HUES48 (cell line): ENCODE measurements around the gene GRIA3.
"Not testable (repeated sequence)": the region's sequence is repeated elsewhere in the genome, so short reads cannot be mapped to it uniquely, and the experiment has no call there.

Source experiments
- H3K27ac ChIP-seq: one replicate; pipeline ENCODE4 v1.7.0; 2013; ENCODE audit warnings: low read depth, low read length, inconsistent platforms
- H3K27me3 ChIP-seq: 2 replicates; pipeline ENCODE4 v1.6.1; 2013; ENCODE audit warnings: mild to moderate bottlenecking, low read length; ENCODE audit not compliant: control insufficient read depth, insufficient read depth
- H3K36me3 ChIP-seq: 2 replicates; pipeline ENCODE4 v1.6.1; 2013; ENCODE audit warnings: low read length; ENCODE audit not compliant: control insufficient read depth, insufficient read depth
- H3K4me1 ChIP-seq: 2 replicates; pipeline ENCODE4 v1.6.1; 2013; ENCODE audit warnings: mild to moderate bottlenecking, low read length; ENCODE audit not compliant: control insufficient read depth, insufficient read depth
- H3K4me3 ChIP-seq: 2 replicates; pipeline ENCODE4 v1.5.1; 2013; ENCODE audit warnings: mild to moderate bottlenecking, low read depth, low read length
- H3K9ac ChIP-seq: 2 replicates; pipeline ENCODE4 v1.6.1; 2013; ENCODE audit warnings: mild to moderate bottlenecking, low read depth, low read length, moderate library complexity
- H3K9me3 ChIP-seq: 2 replicates; pipeline ENCODE4 v1.6.1; 2013; ENCODE audit warnings: low read length; ENCODE audit not compliant: control insufficient read depth, insufficient read depth

GRIA3 gene

GRCh38 chrX:123339221-123339905 is 155.3 kb downstream of the GRIA3 start:
- H3K27me3 ChIP-seq: no peaks in the 10 kb centered on the region
- H3K9ac ChIP-seq: no peak overlapping the region
- peaks cover 26% of the 10 kb centered on the region for H3K4me1 ChIP-seq
- H3K36me3 ChIP-seq: no peaks in the 10 kb centered on the region
- no peak overlapping the region for H3K4me3 ChIP-seq
- no peaks in the 10 kb centered on the region for H3K9me3 ChIP-seq
- no peak overlapping the region for H3K27ac ChIP-seq

GRCh38 chrX:123340696-123341095 is 156.6 kb downstream of the GRIA3 start:
- Histone ChIP-seq H3K4me3 (no peak overlapping the region), H3K36me3 (no peaks in the 10 kb centered on the region), H3K27ac (no peak overlapping the region), H3K9ac (no peak overlapping the region), H3K9me3 (no peaks in the 10 kb centered on the region), H3K4me1 (peaks cover 26% of the 10 kb centered on the region), H3K27me3 (no peaks in the 10 kb centered on the region)

GRCh38 chrX:123348468-123348867 is 164.4 kb downstream of the GRIA3 start:
- H3K4me1 ChIP-seq: peaks cover 22% of the 10 kb centered on the region
- no peaks in the 10 kb centered on the region for H3K9me3 ChIP-seq
- no peak overlapping the region for H3K4me3 ChIP-seq
- H3K36me3 ChIP-seq: no peaks in the 10 kb centered on the region
- H3K27me3 ChIP-seq: no peaks in the 10 kb centered on the region
- peak overlapping the region; percentile 36 for H3K27ac ChIP-seq
- no peak overlapping the region for H3K9ac ChIP-seq

GRCh38 chrX:123350226-123350625 is 166.1 kb downstream of the GRIA3 start:
- no peak overlapping the region for H3K4me3 ChIP-seq
- H3K9me3 ChIP-seq: no peaks in the 10 kb centered on the region
- no peaks in the 10 kb centered on the region for H3K27me3 ChIP-seq
- H3K27ac ChIP-seq: no peak overlapping the region
- peaks cover 22% of the 10 kb centered on the region for H3K4me1 ChIP-seq
- no peak overlapping the region for H3K9ac ChIP-seq
- H3K36me3 ChIP-seq: no peaks in the 10 kb centered on the region

GRCh38 chrX:123357941-123358340 is 173.9 kb downstream of the GRIA3 start:
- H3K27me3 ChIP-seq: no peaks in the 10 kb centered on the region; the same call in 1 of the 2 replicates
- H3K4me3 ChIP-seq: no peak overlapping the region
- H3K9ac ChIP-seq: no peak overlapping the region
- no peaks in the 10 kb centered on the region for H3K36me3 ChIP-seq
- H3K4me1 ChIP-seq: peaks cover 15% of the 10 kb centered on the region; the same call in 1 of the 2 replicates
- H3K27ac ChIP-seq: no peak overlapping the region
- no peaks in the 10 kb centered on the region for H3K9me3 ChIP-seq

- H3K27ac ChIP-seq: no peak overlapping the region
- no peak overlapping the region for H3K9ac ChIP-seq
- H3K36me3 ChIP-seq: no peaks in the 10 kb centered on the region
- peaks cover 15% of the 10 kb centered on the region; the same call in 1 of the 2 replicates for H3K4me1 ChIP-seq
- no peaks in the 10 kb centered on the region; the same call in 1 of the 2 replicates for H3K27me3 ChIP-seq
- no peak overlapping the region for H3K4me3 ChIP-seq
- no peaks in the 10 kb centered on the region for H3K9me3 ChIP-seq
These were observed 174.4 kb downstream of the GRIA3 start for GRCh38 chrX:123358457-123358856.

- Histone ChIP-seq H3K9me3 (no peaks in the 10 kb centered on the region), H3K36me3 (no peaks in the 10 kb centered on the region), H3K27ac (no peak overlapping the region), H3K9ac (no peak overlapping the region), H3K4me3 (no peak overlapping the region), H3K27me3 (no peaks in the 10 kb centered on the region; the same call in 1 of the 2 replicates), H3K4me1 (peaks cover 15% of the 10 kb centered on the region; the same call in 1 of the 2 replicates)
These were observed 177.3 kb downstream of the GRIA3 start for GRCh38 chrX:123361371-123361770.

GRCh38 chrX:123386196-123386595 is 202.1 kb downstream of the GRIA3 start:
- not testable (repeated sequence) for H3K4me1 ChIP-seq, H3K27me3 ChIP-seq, H3K4me3 ChIP-seq, H3K36me3 ChIP-seq, H3K27ac ChIP-seq, H3K9ac ChIP-seq, H3K9me3 ChIP-seq

GRCh38 chrX:123392921-123393320 is 208.8 kb downstream of the GRIA3 start:
- no peak overlapping the region for H3K9ac ChIP-seq
- no peak overlapping the region for H3K27ac ChIP-seq
- no peaks in the 10 kb centered on the region; the same call in 1 of the 2 replicates for H3K9me3 ChIP-seq
- H3K27me3 ChIP-seq: no peaks in the 10 kb centered on the region
- H3K4me1 ChIP-seq: 0 out of 2 replicates have a peak, but pooled peaks cover 5% of the 10 kb centered on the region
- H3K4me3 ChIP-seq: no peak overlapping the region
- no peaks in the 10 kb centered on the region for H3K36me3 ChIP-seq

- no peaks in the 10 kb centered on the region for H3K27me3 ChIP-seq
- H3K9ac ChIP-seq: no peak overlapping the region
- H3K36me3 ChIP-seq: no peaks in the 10 kb centered on the region
- no peak overlapping the region for H3K27ac ChIP-seq
- H3K4me1 ChIP-seq: peaks cover 21% of the 10 kb centered on the region
- no peak overlapping the region for H3K4me3 ChIP-seq
- H3K9me3 ChIP-seq: no peaks in the 10 kb centered on the region
These were observed 215.6 kb downstream of the GRIA3 start for GRCh38 chrX:123399709-123400108.

- Histone ChIP-seq H3K4me1 (peaks cover 27% of the 10 kb centered on the region), H3K36me3 (no peaks in the 10 kb centered on the region), H3K9ac (no peak overlapping the region), H3K27ac (no peak overlapping the region), H3K9me3 (no peaks in the 10 kb centered on the region), H3K27me3 (peaks cover 3% of the 10 kb centered on the region; the same call in 1 of the 2 replicates), H3K4me3 (no peak overlapping the region)
These were observed 221.2 kb downstream of the GRIA3 start for GRCh38 chrX:123405231-123405630.
